ENCODE measurements around the gene LNX1.
A peak's percentile ranks its signal among the peaks of the same experiment; 100 is the strongest.

LNX1 gene

DNA sequence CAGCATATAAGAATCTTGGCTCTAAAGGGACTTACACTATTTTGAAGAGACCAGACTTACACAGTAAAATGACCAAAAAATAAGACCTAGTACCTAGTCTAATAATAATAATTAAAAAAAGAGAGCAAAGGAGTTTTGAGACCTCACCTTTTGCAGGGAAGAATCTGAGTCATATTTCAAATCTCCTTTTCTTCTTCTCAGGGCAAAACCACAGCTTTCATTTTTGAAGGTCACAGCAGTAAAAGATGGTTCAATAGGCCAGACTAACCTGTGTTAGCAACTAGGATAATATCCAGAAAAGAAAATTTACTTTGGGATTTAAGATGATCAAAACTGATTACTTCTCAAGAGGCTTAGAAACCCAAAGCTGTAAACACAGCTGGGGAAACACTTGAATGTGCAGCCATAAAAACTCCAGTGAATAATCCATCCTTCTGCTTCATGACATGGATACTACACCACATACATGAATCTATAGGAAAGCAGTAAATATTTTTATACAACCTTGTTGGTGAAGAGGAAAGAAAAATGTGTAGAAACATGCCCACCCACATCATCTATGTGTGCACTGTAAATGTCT, 25.9 kb upstream of the LNX1 start:
- H3K4me3 ChIP-seq (replicated peaks; ENCODE audit: low read depth, low read length): no peak overlapping the region
- no peak for DNase-seq (ENCODE audit: low read depth)
- no peak for TF ChIP-seq CTCF (IDR thresholded peaks at IDR 0.05; ENCODE audit: low read length, missing control alignments)

DNA sequence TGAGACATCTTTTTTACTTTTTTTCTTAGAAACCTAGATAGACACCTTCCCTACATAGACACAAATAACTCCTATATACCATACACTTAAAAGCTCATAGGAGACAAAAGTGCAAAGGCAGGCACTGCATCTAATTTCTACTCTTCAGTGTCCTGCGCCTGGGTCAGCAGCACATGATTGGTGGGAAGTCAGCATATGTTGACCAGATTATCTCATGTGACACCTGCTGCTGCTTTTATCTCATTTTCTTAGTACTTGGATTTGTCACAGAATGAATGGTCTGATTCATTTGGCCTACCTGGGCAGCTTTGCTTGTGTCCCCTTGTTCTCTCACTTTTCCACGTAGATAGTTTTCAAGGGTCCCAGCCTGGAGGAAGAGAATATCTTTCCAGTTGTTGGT, 24.9 kb upstream of the LNX1 start:
- H3K4me3 ChIP-seq (replicated peaks; ENCODE audit: low read depth, low read length): no peak overlapping the region
- TF ChIP-seq CTCF (IDR thresholded peaks at IDR 0.05; ENCODE audit: low read length, missing control alignments): no peak
- DNase-seq (ENCODE audit: low read depth): no peak

DNA sequence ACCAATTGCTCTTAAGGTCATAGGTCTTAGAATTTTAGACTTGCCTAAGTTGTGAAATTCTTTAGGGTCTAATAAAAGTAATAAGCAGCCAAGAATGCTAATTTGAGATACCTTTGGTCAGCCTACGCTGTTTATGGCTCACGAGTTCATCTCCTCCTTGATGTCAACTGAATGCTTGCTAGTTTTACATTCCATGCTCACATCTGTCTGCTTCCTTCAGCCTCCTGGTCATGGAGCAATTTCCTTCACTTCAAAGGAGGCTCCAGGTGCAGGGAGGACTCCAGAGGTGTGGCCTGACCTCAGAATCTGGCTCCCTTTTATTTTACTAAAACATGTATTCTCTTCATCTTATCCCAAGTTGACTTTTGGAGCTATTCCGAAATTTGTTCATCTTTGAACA, 23.3 kb upstream of the LNX1 start:
- H3K4me3 ChIP-seq (replicated peaks; ENCODE audit: low read depth, low read length): no peak overlapping the region
- peak; percentile 20 for TF ChIP-seq CTCF (IDR thresholded peaks at IDR 0.05; ENCODE audit: low read length, missing control alignments)
- DNase-seq (ENCODE audit: low read depth): no peak

GRCh38 chr4:53613428-53613827, 22.1 kb upstream of the LNX1 start:
- DNase-seq (ENCODE audit: low read depth): no peak
- TF ChIP-seq CTCF (IDR thresholded peaks at IDR 0.05; ENCODE audit: low read length, missing control alignments): no peak
- H3K4me3 ChIP-seq (replicated peaks; ENCODE audit: low read depth, low read length): no peak overlapping the region

DNA sequence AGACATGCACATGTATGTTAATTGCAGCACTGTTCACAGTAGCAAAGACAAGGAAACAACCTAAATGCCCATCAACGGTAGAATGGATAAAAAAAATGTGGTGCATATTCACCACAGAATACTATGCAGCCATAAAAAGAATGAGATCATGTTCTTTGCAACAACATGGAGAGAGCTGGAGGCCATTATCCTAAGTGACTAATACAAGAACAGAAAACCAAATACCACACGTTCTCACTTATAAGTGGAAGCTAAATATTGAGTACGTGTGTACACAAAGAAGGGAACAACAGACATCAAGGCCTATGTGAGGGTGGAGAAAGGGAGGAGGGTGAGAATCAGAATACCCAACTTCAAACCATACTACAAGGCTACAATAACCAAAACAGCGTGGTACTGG, 17.4 kb upstream of the LNX1 start:
- no peak for TF ChIP-seq CTCF (IDR thresholded peaks at IDR 0.05; ENCODE audit: low read length, missing control alignments)
- no peak overlapping the region for H3K4me3 ChIP-seq (replicated peaks; ENCODE audit: low read depth, low read length)
- no peak for DNase-seq (ENCODE audit: low read depth)

- H3K4me3 ChIP-seq (replicated peaks; ENCODE audit: low read depth, low read length): no peak overlapping the region
- no peak for DNase-seq (ENCODE audit: low read depth)
- no peak for TF ChIP-seq CTCF (IDR thresholded peaks at IDR 0.05; ENCODE audit: low read length, missing control alignments)
Measured at GRCh38 chr4:53608242-53608641, 17.0 kb upstream of the LNX1 start.

- H3K4me3 ChIP-seq (replicated peaks; ENCODE audit: low read depth, low read length): no peak overlapping the region
- peak; percentile 71 for DNase-seq (ENCODE audit: low read depth)
- no peak for TF ChIP-seq CTCF (IDR thresholded peaks at IDR 0.05; ENCODE audit: low read length, missing control alignments)
Measured at GRCh38 chr4:53605783-53606182, 14.5 kb upstream of the LNX1 start.
